Neutrophil (primary cell): ENCODE data around the gene NFATC4.
A peak's percentile ranks its signal among the peaks of the same experiment; 100 is the strongest.

Source experiments
- H3K27ac ChIP-seq: fragments of 200-600 bp; sonication (generic); 2 replicates; pipeline ENCODE4 v1.5.1; 2016; ENCODE audit warnings: mild to moderate bottlenecking, moderate library complexity
- H3K27me3 ChIP-seq: fragments of 200-600 bp; sonication (generic); 2 replicates; pipeline ENCODE4 v1.6.0; 2016; ENCODE audit warnings: mild to moderate bottlenecking
- H3K36me3 ChIP-seq: fragments of 200-600 bp; sonication (generic); 2 replicates; pipeline ENCODE4 v1.5.1; 2017
- H3K4me1 ChIP-seq, 2 experiments: fragments of 200-600 bp in 1 of 2; sonication (generic) in 1 of 2; 1 replicate in 1 of 2; 2 replicates in 1 of 2; pipeline versions ENCODE4 v1.5.1 to v1.6.1; 2013 to 2016; ENCODE audit warnings: low read depth in 1 of 2, low read length in 1 of 2, mild to moderate bottlenecking in 1 of 2, moderate library complexity in 1 of 2; ENCODE audit not compliant: control insufficient read depth in 1 of 2, insufficient read depth in 1 of 2
- H3K4me3 ChIP-seq, 2 experiments: fragments of 200-600 bp in 1 of 2; sonication (generic) in 1 of 2; 1 replicate in 1 of 2; 2 replicates in 1 of 2; pipeline ENCODE4 v1.5.1; 2013 to 2016; ENCODE audit warnings: low read depth in 1 of 2, low read length in 1 of 2, mild to moderate bottlenecking in 1 of 2, moderate library complexity in 1 of 2
- H3K9me3 ChIP-seq: fragments of 200-600 bp; sonication (generic); 2 replicates; pipeline ENCODE4 v1.5.1; 2016
- CTCF ChIP-seq: fragments of 200-600 bp; sonication (generic); IDR thresholded peaks from 2 replicates; pipeline ENCODE4 v1.5.1; 2016; ENCODE audit warnings: antibody characterized with exemption

NFATC4 gene

GRCh38 chr14:24367514-24368211, at the start of gene NFATC4:
Gene NFATC4, plus strand, starts transcription at chr14:24368184. Its CDS starts 157 bp downstream, at chr14:24368341.
- no peak within 1 kb of the TSS for H3K4me3 ChIP-seq
- H3K4me1 ChIP-seq: peaks cover 16 to 36% of the 10 kb centered on the region in 2 experiments
- no peaks in the 10 kb centered on the region for H3K36me3 ChIP-seq
- TF ChIP-seq CTCF: no peak
- H3K27ac ChIP-seq: no peak within 1 kb of the TSS
- peaks cover 88% of the 10 kb centered on the region for H3K27me3 ChIP-seq
- no peaks in the 10 kb centered on the region for H3K9me3 ChIP-seq

DNA sequence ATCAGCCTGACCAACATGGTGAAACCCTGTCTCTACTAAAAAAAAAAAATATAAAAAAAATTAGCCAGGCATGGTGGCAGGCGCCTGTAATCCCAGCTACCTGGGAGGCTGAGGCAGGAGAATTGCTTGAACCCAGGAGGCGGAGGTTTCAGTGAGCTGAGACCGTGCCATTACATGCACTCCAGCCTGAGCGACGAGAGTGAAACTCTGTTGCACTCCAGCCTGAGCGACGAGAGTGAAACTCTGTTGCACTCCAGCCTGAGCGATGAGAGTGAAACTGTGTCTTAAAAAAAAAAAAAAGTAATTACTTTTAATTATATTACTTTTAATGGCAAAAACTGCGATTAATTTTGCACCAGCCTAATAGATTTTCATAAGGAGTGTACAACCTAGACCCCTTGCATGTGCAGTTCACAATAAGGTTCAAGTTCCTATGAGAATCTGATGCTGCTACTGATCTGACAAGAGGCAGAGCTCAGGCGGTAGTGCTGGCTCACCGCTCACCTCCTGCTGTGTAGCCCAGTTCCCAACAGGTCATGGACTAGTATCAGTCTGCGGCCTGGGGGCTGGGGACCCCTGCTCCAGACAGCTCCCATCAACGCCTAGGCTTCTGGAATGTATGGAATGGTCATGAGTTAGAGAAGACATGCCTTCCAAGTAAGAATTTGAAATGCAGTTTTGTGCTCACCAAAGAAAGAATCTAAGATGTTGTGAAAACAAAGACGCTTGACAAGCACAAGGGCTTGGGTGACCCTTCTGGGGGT, 46.6 kb upstream of the NFATC4 start:
- no peak for TF ChIP-seq CTCF
- H3K27ac ChIP-seq: no peak overlapping the region
- no peak overlapping the region for H3K4me3 ChIP-seq
- peaks cover 65 to 67% of the 10 kb centered on the region in 2 experiments for H3K4me1 ChIP-seq
- H3K36me3 ChIP-seq: peaks cover 57% of the 10 kb centered on the region
- H3K9me3 ChIP-seq: no peaks in the 10 kb centered on the region
- H3K27me3 ChIP-seq: no peaks in the 10 kb centered on the region

GRCh38 chr14:24322672-24323071, 45.3 kb upstream of the NFATC4 start:
- Histone ChIP-seq H3K27me3 (no peaks in the 10 kb centered on the region), H3K9me3 (no peaks in the 10 kb centered on the region), H3K4me3 (no peak overlapping the region), H3K27ac (peak overlapping the region; percentile 2), H3K36me3 (peaks cover 47% of the 10 kb centered on the region), H3K4me1 (peaks cover 65 to 67% of the 10 kb centered on the region in 2 experiments)
- no peak for TF ChIP-seq CTCF

GRCh38 chr14:24323341-24323740, 44.6 kb upstream of the NFATC4 start:
- Histone ChIP-seq H3K9me3 (no peaks in the 10 kb centered on the region), H3K27me3 (no peaks in the 10 kb centered on the region), H3K4me3 (no peak overlapping the region), H3K4me1 (peaks cover 65% of the 10 kb centered on the region in 2 experiments), H3K36me3 (peaks cover 40% of the 10 kb centered on the region), H3K27ac (peak overlapping the region; percentile 2)
- TF ChIP-seq CTCF: no peak

GRCh38 chr14:24324024-24324423, 44.0 kb upstream of the NFATC4 start:
- Histone ChIP-seq H3K4me3 (no peak overlapping the region), H3K27me3 (no peaks in the 10 kb centered on the region), H3K27ac (peak overlapping the region; percentile 40), H3K9me3 (no peaks in the 10 kb centered on the region), H3K36me3 (peaks cover 35% of the 10 kb centered on the region), H3K4me1 (peaks cover 65% of the 10 kb centered on the region in 2 experiments)
- TF ChIP-seq CTCF: no peak
